ENCODE data around the gene SLCO1A2.

GRCh38 chr12:21369141-21369980, 34.6 kb upstream of the SLCO1A2 start:
- TF ChIP-seq POLR2A (IDR thresholded peaks at IDR 0.05) (no peak), CTCF (IDR thresholded peaks at IDR 0.05) (no peak)
